Stomach (tissue), 4 donors: ENCODE results near the gene LPAR3.

Source experiments
- CTCF ChIP-seq, 7 experiments: fragments of 450-650 bp in 4 of 7; fragments of 200-600 bp in 3 of 7; sonication (generic) in 3 of 7; IDR thresholded peaks; one replicate each; pipeline ENCODE4 v1.5.1; 2016 to 2019; ENCODE audit warnings: antibody characterized with exemption in 7 of 7, control low read depth in 2 of 7, mild to moderate bottlenecking in 1 of 7
- EP300 ChIP-seq: sonication (generic); formaldehyde crosslinking; IDR thresholded peaks from one replicate; pipeline ENCODE4 v1.6.1; 2017; ENCODE audit warnings: antibody characterized with exemption
- POLR2AphosphoS5 ChIP-seq, 3 donors: sonication (generic); formaldehyde crosslinking; IDR thresholded peaks; one replicate each; pipeline ENCODE4 v1.6.1; 2016; ENCODE audit warnings: antibody characterized with exemption in 3 of 3

- TF ChIP-seq CTCF (IDR thresholded peaks at IDR 0.05) (no peak), POLR2AphosphoS5 (IDR thresholded peaks at IDR 0.05) (no peak), EP300 (no peak)
Observed at GRCh38 chr1:84933011-84933611, 40.1 kb upstream of the LPAR3 start.
